Adrenal gland (tissue), 12 donors: Measurements from ENCODE around the gene LSM7. TPM values are rescaled to one million over a fixed set of nuclear protein-coding genes. Genes with fewer than 3 reads are reported as not detected.

Experiments used
- DNase-seq, 7 donors: peaks; one replicate each; pipeline ENCODE4 v3.0.0-alpha.2; 2019 to 2020
- H3K27ac ChIP-seq, 5 donors: fragments of 200-600 bp; sonication (generic) in 4 of 5; 1 replicate in 3 of 5; 2 replicates in 2 of 5; pipeline versions ENCODE4 v1.5.1 to v1.8.0; 2016 to 2020; ENCODE audit warnings: mild to moderate bottlenecking in 1 of 5
- H3K27me3 ChIP-seq: fragments of 200-600 bp; 2 replicates; pipeline ENCODE4 v1.8.0; 2021
- H3K36me3 ChIP-seq, 2 donors: fragments of 200-600 bp; replicated peaks in 1 of 2; 1 replicate in 1 of 2; 2 replicates in 1 of 2; pipeline versions ENCODE4 v1.5.1 to v1.8.0; 2018 to 2022
- H3K4me1 ChIP-seq, 2 donors: fragments of 200-600 bp; replicated peaks in 1 of 2; 1 replicate in 1 of 2; 2 replicates in 1 of 2; pipeline versions ENCODE4 v1.5.1 to v1.8.0; 2018 to 2021
- H3K4me3 ChIP-seq, 4 donors: fragments of 200-600 bp; sonication (generic) in 3 of 4; one replicate each; pipeline ENCODE4 v1.5.1; 2016 to 2018
- H3K9me3 ChIP-seq, 3 donors: fragments of 200-600 bp; sonication (generic) in 1 of 3; replicated peaks in 1 of 3; 1 replicate in 2 of 3; 2 replicates in 1 of 3; pipeline versions ENCODE4 v1.5.1 to v1.8.0; 2016 to 2021
- POLR2A ChIP-seq, 2 donors: fragments of 450-650 bp; IDR thresholded peaks; one replicate each; pipeline ENCODE4 v1.6.1; 2017; ENCODE audit warnings: antibody characterized with exemption in 2 of 2, mild to moderate bottlenecking in 2 of 2, moderate library complexity in 1 of 2
- WGBS, 4 donors: extraction: QIAGEN DNeasy Blood & Tissue Kit in 2 of 4; methylation state at CpG; one replicate each; pipeline versions ENCODE4 v1.1.5 to v1.1.7; 2013 to 2017; 5-methylcytosine and 5-hydroxymethylcytosine counted together
- intact Hi-C, 2 donors: fragments of 100-400 bp; cut with DNase I; formaldehyde crosslinking; loops; one replicate each; pipeline versions ENCODE4 v1.14.1 to v1.15.0; 2022 to 2023
- polyA plus RNA-seq, 3 donors: library from polyadenylated mRNA; stranded (reverse); fragments of 200-250 nt in 2 of 3; fragments of 350-450 nt in 1 of 3; fragmentation: Illumina TruSeq in 1 of 3; extraction: RNeasy Lipid Tissue Mini Kit (QIAGEN cat#74804) in 1 of 3; gene quantifications; one replicate each; pipeline ENCODE4 v1.2.3, GENCODE V29; 2013 to 2014
- total RNA-seq, 9 donors: library from RNA; depleted of rRNA in 4 of 9; stranded (reverse); fragments of >200 nt in 4 of 9; fragments of 120-200 nt in 1 of 9; fragmentation: NEBNext Ultra II Directional in 1 of 9; extraction: Animal tissue kit (Norgen Biotek cat#: 25700) in 1 of 9; gene quantifications; one replicate each; pipeline versions ENCODE4 v1.1.0 to v1.2.4, GENCODE V29; 2013 to 2023
- TF ChIP-seq, protein P1 (sequence below), 6 experiments: fragments of 450-650 bp in 4 of 6; fragments of 200-600 bp in 2 of 6; sonication (generic) in 1 of 6; IDR thresholded peaks; 1 replicate in 5 of 6; 2 replicates in 1 of 6; pipeline versions ENCODE4 v1.5.1 to v1.8.0; 2016 to 2021; ENCODE audit warnings: antibody characterized with exemption in 6 of 6, mild to moderate bottlenecking in 2 of 6, moderate library complexity in 1 of 6
- donor health status: healthy with polysubstance abuse.
- donor health status: Bipolar disorder and iron deficiency.
- donor health status: DM: yes; HTN: yes; CAD: no.
- donor health status: DM: no; HTN: no; CAD: no.
- donor health status: DM: no; HTN: no; CAD: no.
- donor health status: DM: yes; HTN: yes; CAD: no.

Gene LSM7
- total and polyA plus RNA-seq, 12 donors, result 24.1 to 355 (median 78.1) TPM

DNA sequence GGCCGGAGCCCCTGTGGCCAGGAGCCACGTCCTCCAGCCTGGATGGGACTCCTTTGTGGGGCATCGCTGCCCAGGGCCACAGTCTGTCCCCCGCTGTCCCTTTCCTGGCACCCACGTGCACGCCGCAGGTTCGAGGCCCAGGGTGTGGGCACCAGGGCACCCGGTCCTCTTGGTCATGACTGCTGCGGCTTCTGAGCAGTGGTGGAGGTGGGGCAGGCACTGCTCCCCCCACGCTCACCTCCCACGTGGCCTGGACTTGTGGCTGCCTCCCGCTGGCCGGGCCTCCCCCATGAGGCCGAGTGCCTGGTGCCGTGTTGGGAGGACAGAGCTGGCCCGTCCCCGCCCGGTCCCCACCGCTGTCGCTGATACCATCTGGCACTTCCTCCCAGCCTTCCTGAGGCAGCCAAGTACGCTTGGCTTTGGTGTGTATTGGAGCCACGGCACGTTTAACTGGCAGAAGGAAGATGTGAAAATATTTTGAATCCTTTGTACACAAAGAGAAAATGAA lies 12.9 kb upstream of the LSM7 start:
- no peak for DNase-seq
- H3K36me3 ChIP-seq, result peaks cover 0 to 19% of the 10 kb centered on the region in 2 donors
- TF ChIP-seq, protein P1, sequence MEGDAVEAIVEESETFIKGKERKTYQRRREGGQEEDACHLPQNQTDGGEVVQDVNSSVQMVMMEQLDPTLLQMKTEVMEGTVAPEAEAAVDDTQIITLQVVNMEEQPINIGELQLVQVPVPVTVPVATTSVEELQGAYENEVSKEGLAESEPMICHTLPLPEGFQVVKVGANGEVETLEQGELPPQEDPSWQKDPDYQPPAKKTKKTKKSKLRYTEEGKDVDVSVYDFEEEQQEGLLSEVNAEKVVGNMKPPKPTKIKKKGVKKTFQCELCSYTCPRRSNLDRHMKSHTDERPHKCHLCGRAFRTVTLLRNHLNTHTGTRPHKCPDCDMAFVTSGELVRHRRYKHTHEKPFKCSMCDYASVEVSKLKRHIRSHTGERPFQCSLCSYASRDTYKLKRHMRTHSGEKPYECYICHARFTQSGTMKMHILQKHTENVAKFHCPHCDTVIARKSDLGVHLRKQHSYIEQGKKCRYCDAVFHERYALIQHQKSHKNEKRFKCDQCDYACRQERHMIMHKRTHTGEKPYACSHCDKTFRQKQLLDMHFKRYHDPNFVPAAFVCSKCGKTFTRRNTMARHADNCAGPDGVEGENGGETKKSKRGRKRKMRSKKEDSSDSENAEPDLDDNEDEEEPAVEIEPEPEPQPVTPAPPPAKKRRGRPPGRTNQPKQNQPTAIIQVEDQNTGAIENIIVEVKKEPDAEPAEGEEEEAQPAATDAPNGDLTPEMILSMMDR (IDR thresholded peaks at IDR 0.05), result no peak
- TF ChIP-seq POLR2A (IDR thresholded peaks at IDR 0.05), result no peak
- H3K27ac ChIP-seq, result no peak overlapping the region
- no peaks in the 10 kb centered on the region for H3K9me3 ChIP-seq
- intact Hi-C loops, result no loop called here
- H3K27me3 ChIP-seq, result no peaks in the 10 kb centered on the region
- WGBS, 4 donors, result 82 to 89% (median 85%) methylated on average over 15 to 24 of the region's 24 CpGs
- no peaks in the 10 kb centered on the region for H3K4me1 ChIP-seq
- H3K4me3 ChIP-seq, result no peak overlapping the region

DNA sequence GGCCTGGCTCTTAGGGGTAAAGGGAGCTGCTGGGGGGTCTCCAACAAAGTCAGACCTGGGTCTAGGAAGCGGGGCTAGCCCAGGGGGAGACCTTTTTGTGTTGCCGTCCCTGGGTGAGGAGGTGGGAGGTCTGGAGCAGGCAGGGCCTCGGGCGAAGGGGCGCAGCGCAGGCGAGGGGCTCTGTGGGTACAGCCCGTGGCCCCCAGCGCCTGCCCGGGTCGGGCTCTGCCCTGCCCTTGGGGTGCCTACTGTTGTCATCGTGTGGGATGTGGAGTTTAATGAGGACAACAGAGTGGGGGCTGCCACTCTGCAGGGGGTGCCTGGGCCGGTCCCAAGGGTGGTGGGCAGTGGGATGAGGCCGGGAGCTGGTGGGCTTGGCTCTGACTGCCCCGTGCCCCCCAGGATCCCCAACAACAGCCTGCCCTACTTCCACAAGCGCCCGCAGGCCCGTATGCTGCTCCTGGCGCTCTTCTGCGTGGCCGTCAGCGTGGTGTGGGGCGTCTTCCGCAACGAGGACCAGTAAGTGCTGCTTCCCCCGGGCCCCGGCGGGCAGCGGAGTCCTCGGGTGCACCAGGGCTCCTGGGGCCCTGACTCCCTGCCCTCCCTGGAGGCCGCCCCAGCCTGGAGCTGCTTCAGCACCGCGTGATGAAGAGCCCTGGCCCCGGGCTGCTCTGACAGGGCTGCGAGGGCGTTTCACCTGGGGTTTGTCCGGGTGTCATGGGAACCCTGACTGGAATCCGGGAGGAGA lies 12.3 kb upstream of the LSM7 start:
- intact Hi-C loops, result no loop called here
- WGBS, 4 donors, result 90 to 95% (median 94%) methylated on average over 14 to 38 of the region's 38 CpGs
- DNase-seq, result no peak

DNA sequence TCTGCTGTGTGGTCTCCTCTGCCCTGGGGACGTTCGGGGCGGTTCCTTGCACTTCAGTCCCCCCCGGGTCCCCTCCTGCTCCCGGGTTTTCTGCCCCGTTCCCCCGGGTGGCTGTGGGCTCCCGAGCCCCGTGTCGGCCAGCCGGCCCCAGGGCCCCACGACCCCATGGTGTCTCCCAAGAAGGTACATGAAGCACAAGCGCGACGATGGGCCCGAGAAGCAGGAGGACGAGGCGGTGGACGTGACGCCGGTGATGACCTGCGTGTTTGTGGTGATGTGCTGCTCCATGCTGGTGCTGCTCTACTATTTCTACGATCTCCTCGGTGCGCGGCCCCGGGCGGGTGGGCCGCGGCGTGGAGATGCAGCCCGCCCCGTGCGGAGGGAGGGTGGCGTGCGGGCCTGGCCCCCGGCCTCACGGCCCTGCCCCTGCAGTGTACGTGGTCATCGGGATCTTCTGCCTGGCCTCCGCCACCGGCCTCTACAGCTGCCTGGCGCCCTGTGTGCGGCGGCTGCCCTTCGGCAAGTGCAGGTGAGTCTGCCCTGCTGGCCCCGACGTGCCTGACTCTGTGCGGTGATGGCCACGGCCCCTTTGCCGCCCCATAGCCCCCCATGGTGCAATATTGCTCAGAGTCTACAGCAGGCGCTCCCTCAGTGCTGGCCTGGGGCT lies 11.4 kb upstream of the LSM7 start:
- intact Hi-C loops, result no loop called here
- DNase-seq, result no peak
- 95 to 97% (median 96%) methylated on average over 30 to 52 of the region's 52 CpGs for WGBS, 4 donors
- H3K27ac ChIP-seq, result no peak overlapping the region
- no peaks in the 10 kb centered on the region for H3K9me3 ChIP-seq
- H3K4me1 ChIP-seq, result no peaks in the 10 kb centered on the region
- no peaks in the 10 kb centered on the region for H3K27me3 ChIP-seq
- H3K4me3 ChIP-seq, result no peak overlapping the region
- TF ChIP-seq POLR2A (IDR thresholded peaks at IDR 0.05), result no peak
- TF ChIP-seq, protein P1 (IDR thresholded peaks at IDR 0.05), result no peak
- H3K36me3 ChIP-seq, result peaks cover 0 to 19% of the 10 kb centered on the region in 2 donors

More for the DNA sequence above, 12.3 kb upstream of the LSM7 start:
- Histone ChIP-seq H3K4me1 (no peaks in the 10 kb centered on the region), H3K36me3 (peaks cover 0 to 19% of the 10 kb centered on the region in 2 donors), H3K4me3 (no peak overlapping the region), H3K9me3 (no peaks in the 10 kb centered on the region), H3K27me3 (no peaks in the 10 kb centered on the region), H3K27ac (no peak overlapping the region)
- TF ChIP-seq POLR2A (IDR thresholded peaks at IDR 0.05), result no peak

DNA sequence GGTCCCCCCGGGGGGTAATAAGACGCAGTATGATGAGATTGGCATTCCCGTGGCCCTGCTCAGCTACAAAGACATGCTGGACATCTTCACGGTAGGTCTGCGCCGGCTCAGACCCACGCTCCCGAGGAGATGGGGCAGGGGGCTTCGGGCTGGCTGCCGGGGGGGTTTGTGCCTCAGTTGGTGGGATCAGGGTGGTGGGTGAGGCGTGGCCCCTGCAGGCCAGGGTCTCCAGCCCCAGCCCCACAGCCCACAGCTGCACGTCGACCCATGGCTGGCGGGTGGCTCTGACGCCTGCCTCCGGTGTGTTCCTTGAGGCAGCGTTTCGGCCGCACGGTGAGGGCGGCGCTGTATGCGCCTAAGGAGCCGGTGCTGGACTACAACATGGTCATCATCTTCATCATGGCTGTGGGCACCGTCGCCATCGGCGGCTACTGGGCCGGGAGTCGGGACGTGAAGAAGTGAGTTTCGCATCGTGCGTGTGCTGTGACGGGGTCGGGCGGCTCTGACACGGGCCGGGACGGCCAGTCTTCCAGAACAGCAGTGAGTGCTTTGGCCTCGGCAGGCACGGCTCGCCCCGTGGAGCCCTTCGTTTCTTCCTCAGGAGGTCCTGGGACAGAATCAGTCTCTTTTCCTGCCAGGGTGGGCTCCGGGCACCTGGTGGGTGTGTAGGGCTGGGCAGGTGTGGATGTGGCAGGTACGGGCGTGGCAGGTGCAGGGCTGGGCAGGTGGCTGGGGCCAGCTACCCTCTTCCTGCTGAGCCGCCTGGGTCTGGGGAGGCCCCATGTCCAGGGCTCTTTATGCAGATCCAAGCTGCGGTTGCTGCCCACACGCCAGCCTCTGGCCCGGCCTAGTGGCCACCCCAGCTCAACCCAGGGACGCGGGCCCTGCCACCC lies 10.6 kb upstream of the LSM7 start:
- 95 to 98% (median 97%) methylated on average over 30 to 54 of the region's 54 CpGs for WGBS, 4 donors
- intact Hi-C loops, result no loop called here
- Histone ChIP-seq H3K27me3 (no peaks in the 10 kb centered on the region), H3K9me3 (no peaks in the 10 kb centered on the region), H3K36me3 (peaks cover 0 to 19% of the 10 kb centered on the region in 2 donors), H3K4me1 (no peaks in the 10 kb centered on the region), H3K27ac (no peak overlapping the region), H3K4me3 (no peak overlapping the region)
- DNase-seq, result no peak
- TF ChIP-seq, protein P1 (IDR thresholded peaks at IDR 0.05), result no peak
- no peak for TF ChIP-seq POLR2A (IDR thresholded peaks at IDR 0.05)
